CD1c-positive myeloid dendritic cell (primary cell): ENCODE measurements around the gene TXNIP.
"Not testable (repeated sequence)": the region's sequence is repeated elsewhere in the genome, so short reads cannot be mapped to it uniquely, and the experiment has no call there.

Experiments
- DNase-seq: peaks from one replicate; pipeline ENCODE4 v3.0.0-alpha.2; 2016; ENCODE audit errors: extremely low spot score

The TXNIP gene, protein sequence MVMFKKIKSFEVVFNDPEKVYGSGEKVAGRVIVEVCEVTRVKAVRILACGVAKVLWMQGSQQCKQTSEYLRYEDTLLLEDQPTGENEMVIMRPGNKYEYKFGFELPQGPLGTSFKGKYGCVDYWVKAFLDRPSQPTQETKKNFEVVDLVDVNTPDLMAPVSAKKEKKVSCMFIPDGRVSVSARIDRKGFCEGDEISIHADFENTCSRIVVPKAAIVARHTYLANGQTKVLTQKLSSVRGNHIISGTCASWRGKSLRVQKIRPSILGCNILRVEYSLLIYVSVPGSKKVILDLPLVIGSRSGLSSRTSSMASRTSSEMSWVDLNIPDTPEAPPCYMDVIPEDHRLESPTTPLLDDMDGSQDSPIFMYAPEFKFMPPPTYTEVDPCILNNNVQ

DNA sequence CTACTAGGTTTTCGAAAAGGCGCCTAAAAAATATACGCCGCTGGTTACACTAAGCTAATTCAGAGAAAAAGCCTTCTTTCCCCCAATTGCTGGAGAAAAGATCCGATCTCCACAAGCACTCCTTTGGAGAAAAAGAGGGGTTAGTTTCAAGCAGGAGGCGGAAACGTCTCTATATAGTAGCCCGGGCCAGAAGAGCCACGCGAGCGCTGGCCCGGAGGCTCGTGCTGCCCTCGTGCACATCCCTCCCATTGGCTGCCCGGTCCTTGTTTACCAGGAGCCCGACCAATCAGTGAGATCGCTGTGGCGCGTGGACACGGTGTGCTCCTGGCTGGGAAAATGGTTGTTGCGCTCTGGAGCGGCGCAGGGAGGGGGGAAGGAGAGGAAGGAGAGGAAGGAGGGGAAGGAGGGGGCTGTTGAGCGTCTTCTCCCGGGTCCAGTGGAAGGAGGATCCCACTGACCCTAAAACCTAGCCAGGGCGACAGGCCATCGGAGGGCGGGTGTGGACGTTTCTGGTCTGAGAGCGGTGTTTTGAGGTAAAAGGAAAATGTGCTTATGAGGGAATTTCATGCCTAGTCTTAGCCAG lies at the start of gene TXNIP:
Gene TXNIP (minus strand): TSS at position 147 of the 583 bp plus-strand sequence. CDS start 313 bp downstream, outside the sequence.
- DNase-seq, result peak; percentile 97

DNA sequence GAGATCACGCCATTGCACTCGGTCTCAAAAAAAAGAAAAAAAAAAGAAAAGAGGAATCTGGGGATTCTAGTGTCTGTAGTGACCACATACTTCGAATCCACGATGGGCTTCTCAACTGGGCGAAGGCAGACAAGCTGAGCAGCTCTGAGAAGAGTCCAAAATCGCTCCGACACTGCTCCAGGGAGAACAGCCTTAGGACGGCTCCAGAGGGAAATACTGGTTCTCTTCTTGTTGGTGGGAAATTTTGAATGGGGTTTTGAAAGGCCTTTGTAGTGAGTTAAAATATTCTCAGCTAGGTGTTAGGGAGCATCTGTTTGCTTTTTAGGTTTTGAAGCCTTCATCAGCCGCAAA lies 43.4 kb upstream of the TXNIP start:
- no peak for DNase-seq

DNA sequence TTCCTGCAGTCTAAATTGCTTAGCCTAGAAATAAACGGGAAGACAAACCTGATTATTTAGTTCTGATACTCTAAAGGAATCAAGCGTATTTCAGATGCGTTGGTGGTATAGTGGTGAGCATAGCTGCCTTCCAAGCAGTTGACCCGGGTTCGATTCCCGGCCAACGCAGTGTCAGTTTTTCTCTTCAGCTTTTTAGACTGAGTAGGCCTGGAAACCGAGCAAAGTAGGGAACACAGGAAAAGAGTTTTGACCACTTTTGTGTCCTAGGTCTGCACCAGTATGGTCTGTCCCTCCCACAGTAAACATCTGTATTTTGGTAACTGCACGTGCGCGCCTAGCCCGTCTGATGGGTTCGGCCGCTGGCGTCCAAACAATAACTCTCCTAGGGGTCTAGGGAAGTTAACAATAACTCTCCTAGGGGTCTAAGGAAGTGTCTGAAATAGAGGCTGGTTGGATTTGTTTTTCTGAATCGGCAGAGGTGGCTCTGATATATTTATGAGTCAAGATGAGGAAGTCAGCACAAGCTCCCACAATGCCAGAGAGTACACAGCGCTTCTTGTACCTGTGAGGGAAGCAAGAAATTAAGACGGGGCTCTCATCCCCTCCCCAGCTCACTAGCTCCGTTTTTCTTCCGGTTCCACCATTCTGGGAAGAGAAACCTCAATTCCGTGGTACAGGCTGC lies 40.7 kb upstream of the TXNIP start:
- peak; percentile 87 for DNase-seq

DNA sequence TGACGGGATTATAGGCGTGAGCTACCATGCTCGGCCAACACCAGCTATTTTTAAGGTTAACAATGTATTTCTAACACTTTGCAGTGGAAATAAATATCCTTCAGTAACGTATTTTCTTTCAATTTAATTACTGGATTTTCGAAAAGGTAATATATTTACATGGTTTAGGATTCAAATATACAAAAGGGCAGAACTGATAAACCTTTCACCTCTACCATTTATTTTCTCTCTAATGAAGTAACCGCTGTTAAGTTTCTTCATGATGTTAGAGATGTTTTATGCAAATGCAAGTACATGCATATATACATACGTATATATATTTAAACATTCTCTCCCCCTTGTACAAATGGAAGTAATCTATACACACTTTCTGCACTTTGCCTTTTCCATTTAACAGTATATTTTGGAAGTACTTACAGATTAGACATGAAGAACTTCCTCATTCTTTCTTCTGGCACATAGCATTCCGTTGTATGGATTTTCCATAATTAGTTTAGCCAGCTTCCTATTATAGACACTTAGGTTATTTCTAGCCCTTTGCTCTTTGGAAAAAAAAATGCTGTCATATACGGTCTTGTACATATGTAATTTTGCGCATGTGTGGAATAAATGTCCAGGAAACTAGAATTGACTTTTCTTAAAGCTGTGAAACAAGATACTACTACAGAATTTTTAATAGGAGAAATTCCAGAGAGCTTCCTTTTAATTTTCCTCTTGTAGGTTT lies 40.0 kb upstream of the TXNIP start:
- peak; percentile 17 for DNase-seq

DNA sequence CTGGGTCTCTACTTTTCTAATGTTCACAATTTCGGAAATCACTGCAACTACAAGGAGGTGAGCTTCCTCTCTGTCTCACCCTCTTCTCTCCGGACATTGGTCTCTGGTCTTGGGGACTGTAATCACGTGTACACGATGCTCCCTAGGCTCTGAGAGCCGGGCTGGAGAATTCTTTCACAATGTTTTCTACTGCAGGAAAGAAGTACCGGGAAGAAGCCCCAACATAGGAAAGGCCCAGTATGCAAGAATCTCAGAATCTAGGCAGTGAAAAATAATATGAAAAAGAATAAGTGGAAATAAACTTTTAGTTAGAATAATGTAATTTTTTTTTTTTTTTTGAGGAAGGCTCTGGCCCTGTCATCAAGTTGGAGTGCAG lies 38.7 kb upstream of the TXNIP start:
- DNase-seq, result peak; percentile 23

DNA sequence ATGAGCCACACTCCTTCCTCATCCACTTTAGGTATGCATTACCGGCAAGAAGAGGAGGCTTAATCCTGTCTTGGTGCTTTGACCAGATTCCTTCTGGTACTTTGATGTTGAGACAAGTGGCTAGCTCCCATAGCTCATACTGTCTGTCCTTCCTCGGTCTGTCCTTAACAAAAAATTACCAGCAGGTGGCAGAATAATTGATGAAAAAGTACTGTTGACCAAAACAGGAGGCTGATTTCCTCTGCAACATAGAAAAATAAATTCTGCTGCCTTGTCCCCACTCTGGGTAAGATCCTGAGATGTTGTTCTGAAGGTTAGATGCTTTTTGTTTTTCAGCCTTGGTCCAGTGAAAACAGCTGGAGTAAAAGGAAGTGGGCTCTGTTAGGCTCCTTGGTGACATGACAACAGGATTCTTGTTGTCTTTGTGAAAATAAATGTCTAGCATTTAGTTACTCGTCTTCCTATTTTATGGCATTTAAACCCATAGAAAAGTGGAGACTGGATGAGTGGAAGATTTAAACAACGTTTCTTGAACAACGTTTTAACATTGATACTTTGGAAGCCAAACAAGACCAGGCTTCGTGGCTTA lies 36.3 kb upstream of the TXNIP start:
- peak; percentile 53 for DNase-seq

DNA sequence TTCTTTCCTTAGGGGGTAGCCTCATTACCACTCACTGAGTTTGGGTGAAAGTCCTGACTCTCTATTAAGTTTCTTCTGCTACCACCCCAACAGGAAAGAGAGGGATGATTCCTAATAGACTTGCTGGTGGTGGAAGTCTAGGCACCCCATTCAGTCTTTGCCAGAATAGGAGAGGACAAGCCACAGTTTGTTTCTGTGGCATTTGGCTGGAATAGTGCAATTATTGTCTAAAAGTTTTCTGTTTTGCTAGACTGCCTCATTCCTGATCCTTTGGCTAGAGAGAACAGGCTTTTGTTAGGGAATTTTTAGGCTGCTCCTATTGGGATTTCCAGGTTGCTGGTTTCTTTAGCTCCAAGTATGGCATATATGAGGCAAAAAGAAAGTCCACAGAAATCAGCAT lies 35.1 kb upstream of the TXNIP start:
- DNase-seq, result no peak

DNA sequence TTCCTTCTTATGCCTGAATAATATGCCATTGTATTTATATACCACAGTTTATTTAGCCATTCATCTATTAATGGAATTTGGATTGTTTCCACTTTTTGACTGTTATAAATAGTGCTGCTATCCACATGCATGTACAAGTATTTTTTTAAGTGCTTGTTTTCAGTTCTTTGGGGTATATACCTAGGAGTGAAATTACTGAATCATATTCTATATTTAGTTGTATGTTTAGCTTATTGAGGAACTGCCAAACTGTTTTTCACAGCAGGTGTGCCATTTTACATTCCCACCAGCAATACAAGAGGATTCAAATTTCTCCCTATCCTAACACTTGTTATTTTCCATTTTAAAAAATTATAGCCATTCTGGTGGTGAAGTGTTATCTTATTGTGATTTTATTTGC lies 32.7 kb upstream of the TXNIP start:
- no peak for DNase-seq

DNA sequence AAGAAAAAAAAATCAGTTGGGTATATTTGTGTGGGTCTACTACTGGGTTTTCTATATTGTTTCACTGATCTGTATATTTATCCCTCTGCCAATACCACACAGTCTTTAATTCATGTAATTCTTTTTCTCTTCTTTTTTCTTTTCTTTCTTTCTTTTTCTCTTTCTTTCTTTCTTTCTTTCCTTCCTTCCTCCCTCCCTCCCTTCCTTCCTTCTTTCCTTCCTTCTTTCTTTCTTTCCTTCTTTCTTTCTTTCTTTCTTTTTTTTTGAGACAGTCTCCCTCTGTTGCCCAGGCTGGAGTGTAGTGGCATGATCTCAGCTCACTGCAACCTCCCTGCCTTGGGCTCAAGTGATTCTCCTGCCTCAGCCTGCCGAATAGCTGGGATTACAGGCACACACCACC lies 30.3 kb upstream of the TXNIP start:
- not testable (repeated sequence) for DNase-seq

DNA sequence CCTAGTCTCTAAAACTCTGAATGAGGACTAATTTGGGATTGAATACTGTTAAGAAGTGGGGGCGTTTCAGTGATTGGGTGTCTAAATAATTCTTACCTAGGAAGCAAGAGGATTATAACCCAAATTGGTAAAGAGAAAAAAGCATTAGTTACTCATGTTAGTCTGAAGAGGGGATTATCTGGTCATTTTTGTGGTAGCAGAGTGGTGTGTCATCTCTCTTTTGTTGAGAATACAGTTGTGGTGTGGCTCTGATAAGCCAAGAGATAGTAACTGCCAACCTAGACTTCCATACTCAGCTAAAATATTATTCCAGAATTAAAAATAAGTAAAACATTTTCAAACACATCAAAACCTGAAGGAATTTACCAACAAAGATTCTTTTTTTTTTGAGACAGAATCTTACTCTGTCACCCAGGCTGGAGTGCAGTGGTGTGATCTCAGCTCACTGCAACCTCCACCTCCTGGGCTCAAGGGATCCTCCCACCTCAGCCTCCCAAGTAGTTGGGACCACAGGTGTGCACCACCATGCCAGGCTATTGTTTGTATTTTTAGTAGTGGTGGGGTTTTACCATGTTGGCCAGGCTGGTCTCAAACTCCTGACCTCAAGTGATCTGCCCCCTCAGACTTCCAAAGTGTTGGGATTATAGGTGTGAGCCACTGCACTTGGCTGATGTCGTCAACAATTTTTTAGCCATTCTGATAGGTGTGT lies 29.6 kb upstream of the TXNIP start:
- not testable (repeated sequence) for DNase-seq

DNA sequence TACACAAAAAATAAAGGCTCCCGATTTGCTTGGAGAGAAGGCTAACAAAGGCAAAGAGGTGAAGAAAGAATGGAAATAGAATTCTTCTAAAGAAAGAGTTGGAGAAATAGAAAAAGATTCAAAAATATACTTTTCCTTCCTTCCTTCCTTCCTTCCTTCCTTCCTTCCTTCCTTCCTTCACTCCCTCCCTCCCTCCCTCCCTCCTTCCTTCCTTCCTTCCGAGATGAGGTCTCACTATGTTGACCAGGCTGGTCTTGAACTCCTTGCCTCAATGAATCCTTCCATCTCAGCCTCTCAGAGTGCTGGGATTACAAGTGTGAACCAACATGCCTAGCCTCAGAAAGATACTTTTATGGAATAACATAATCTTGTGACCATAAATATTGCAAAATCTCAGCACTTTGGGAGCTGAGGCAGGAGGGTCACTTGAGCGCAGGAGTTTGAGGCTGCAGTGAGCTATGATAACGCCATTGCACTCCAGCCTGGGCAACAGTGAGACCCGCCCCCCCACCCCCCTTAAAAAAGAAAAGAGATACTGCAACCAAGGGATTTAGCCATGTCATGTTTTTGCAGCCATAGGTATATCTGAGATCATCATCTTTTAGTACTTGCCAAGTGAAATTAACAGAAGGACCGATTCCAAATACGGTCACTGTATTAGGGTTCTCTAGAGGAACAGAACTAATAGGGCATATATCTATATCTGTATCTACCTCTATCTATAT lies 26.2 kb upstream of the TXNIP start:
- no peak for DNase-seq

DNA sequence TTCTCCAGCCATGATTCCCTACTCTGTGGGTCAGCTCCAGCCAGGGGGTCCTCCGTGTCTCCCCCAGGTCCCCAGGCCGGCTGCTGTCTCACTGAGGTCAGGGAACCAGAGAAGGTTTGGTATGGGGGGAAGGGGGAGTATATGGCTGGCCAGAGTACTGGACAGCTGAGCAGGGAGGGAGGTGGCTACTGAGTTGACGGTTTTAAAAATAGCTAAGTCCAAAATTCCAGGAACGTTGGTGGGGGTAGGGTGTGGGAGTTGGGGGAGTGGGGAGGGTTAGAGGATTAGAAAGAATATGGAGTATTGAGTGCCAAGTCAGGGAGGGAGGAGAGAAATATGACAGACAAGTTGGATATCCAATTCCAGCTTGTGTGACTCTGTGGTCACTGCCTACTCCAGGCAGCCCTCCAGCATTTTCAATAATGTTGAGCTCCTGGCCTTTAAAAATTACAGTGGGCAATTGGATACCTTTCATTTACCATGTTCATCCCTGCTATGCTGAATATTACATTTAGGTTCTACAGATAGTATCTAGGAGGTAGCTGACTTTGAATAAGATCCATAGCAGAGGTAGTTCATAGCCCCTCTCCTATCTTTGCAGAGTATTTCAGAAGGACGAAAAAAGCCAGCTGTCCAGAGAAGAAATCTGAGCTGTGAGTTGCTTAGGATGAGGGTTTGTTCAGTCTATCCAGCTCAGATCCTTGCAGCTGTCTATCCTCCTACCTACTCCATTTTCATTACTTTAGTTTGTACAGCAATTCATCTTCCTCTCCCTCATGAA lies 25.4 kb upstream of the TXNIP start, which contains the start of gene HJV:
Gene HJV (minus strand): TSS at position 114 of the 781 bp plus-strand sequence. CDS start 1,504 bp downstream, outside the sequence.
- DNase-seq, result no peak

DNA sequence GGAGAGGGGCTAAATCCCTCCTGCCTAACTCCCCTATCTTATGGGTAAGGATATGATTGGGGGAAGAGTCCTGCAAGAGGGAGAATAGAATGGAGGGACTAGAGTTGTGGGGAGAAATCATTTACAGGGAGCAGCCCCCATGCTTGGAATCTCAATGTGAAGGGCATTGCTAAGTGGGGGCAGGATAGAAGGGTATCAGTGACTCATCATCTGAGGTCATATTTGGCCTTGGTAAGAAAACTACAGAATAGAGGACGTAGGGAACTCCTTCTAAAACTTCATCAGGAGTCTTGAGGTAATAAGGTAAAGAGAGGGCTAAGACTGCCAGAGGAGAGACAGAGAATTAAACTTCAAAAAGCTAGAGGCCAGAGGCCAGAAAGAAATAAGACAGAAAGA lies 24.7 kb upstream of the TXNIP start:
- no peak for DNase-seq

DNA sequence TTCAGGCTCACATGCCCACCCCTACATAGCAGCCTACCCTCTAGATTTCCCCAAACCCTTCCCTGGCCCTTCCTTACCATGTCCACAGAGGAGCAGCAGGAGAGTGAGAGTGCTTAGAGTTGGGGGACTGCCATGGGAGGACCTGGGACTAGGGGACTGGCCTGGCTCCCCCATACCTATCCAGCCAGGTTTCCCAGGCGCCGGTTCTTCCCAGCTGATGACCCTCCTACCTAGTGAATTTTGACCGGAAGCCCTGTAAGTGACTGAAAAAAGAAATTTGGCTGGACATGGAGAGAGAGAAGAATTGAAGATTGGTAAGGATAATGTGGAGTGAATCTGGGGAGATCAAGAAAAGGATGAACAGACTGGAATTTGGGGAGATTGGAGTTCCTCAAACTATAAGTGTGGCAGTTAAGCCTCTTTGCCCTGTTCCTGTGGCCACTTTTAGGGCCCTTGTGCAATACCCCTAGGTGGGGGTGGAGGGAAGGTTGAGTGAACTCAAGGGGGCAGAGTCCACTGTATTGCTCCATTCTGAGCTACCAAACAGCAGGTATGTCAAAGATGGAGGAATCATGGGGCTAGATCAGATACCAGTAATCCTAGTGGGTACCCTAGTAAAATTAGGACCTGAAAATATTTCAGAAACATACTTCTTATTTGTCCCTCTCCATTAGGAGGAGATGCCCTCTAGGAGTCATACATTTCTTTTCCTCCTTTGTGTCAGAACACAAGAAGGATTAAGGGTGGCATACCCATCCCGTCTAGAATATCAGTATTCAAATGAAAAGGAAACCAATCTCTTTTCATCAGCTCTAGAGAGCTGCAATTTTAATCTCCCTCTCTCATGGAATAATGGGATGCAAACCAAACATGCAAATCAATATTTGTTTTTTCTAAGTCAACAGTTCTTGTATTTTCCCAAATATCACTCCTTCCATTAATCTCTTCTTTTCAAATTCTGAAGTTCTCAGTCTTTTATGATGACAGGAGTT lies 24.0 kb upstream of the TXNIP start:
- DNase-seq, result no peak

DNA sequence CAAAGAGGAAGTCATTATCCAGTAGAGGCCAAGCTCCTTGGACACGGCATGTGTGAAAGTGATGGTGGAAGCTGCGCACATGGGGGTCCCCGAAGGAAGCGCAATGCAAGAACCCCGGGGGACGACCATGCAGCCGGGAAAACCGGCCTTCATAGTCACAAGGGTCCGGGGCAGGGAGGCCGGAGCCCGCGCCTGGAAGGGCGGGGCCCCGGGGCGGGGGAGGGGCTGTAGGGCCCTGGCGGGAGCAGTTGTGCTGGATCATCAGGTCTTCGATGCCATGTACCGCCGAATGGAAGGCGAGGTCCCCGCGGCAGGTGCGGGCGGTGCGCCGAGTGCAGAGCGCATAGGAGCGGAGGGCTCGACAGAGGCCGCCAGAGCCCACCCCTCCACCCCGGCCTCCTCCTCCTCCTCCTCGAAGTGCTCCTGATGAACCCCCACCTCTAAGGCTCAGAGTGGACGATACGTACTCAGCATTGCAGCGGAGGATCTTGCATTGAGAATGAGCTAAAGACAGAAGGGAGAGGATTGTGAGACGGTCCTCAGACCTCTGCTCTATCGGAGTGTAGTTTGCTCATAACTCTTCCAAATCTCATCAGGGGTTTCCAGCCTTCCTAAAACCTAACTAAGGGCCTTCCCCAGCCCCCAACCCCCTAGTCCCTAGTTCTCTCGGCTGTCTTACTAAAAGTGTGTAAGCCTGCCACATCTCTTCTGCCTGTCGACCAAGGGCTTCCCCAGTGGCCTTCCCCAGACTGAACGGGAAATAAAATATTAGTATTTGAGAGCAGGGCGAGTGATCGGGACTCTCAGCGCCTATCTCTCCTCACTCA lies 23.1 kb upstream of the TXNIP start:
- DNase-seq, result no peak

DNA sequence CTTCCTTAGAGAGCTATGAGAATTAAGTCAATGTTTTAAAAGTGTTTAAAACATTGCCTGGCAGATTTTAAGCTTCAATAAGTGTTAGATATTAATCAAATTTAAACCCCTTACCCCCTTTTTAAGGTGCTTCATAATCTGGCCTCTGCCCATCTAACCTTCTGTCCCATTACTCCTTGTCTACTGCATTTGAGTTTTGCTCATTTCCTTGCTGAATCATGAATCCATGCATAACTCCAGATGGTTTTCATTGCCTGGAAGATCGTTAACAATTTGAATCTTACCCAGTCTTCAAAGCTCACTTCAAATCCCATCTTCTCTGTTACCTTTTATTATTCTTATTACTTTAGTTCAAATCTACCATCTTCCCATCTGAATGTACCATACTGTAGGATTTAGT lies 20.5 kb upstream of the TXNIP start:
- no peak for DNase-seq

DNA sequence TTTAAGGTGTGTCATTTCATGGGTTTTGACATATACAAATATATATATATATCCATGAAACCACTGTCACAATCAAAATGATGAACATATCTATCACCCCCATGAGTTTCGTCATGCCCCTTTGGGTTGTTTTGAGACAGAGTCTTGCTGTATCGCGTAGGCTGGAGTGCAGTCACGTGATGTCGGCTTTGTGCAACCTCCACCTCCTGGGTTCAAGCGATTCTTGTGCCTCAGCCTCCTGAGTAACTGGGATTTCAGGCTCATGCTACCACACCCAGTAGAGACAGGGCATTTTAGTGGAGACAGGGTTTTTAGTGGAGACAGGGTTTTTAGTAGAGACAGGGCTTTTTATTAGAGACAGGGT lies 17.2 kb upstream of the TXNIP start:
- no peak for DNase-seq
